ENCODE results near the gene SIKE1. TPM values are rescaled to one million over a fixed set of nuclear protein-coding genes. Genes with fewer than 3 reads are reported as not detected.
"Not testable (repeated sequence)": the region's sequence is repeated elsewhere in the genome, so short reads cannot be mapped to it uniquely, and the experiment has no call there.

Gene SIKE1
- total RNA-seq: 10 to 100 TPM; 20.8 to 38.2 (median 31.3) TPM
- 10 to 100 TPM; 26.6 to 32.6 TPM for polyA plus RNA-seq
- long read RNA-seq, donor 1, full-length matches to known transcripts: 10 of 12 reads
- long read RNA-seq, donor 1, partial matches to known transcripts: 0 of 12 reads
- long read RNA-seq, donor 1, other reads (novel, unspliced or antisense): 2 of 12 reads
- long read RNA-seq, donor 2, full-length matches to known transcripts: 14 of 17 reads
- long read RNA-seq, donor 2, partial matches to known transcripts: 0 of 17 reads
- long read RNA-seq, donor 2, other reads (novel, unspliced or antisense): 3 of 17 reads
- long read RNA-seq, donor 3, full-length matches to known transcripts: 29 of 34 reads
- long read RNA-seq, donor 3, partial matches to known transcripts: 1 of 34 reads
- long read RNA-seq, donor 3, other reads (novel, unspliced or antisense): 4 of 34 reads

GRCh38 chr1:114780344-114781226 lies at the start of gene SIKE1:
TSS of gene SIKE1 (minus strand) at chr1:114780685. CDS start at chr1:114780607, 78 bp downstream.
- H3K4me3 ChIP-seq: peak within 1 kb of the TSS; percentile 68 to 95 (median 78)
- 16 to 19% methylated on average over 53 of the region's 53 CpGs for WGBS, 2 donors
- DNase-seq (peak; percentile 89 to 92), ATAC-seq (peak; percentile 95 to 99 (median 99))
- peak within 1 kb of the TSS; percentile 30 to 92 (median 88) for H3K27ac ChIP-seq
- intact Hi-C loops (cut with DNase I): loop anchor here in 2 of 10 donors (2.0 to 5.0 kb wide), 2 partner anchors 63 to 64 kb away; partner anchors contain the start of gene NRAS (in 2 of the 2)
- peaks cover 0 to 3% (median 0%) of the 10 kb centered on the region in 11 donors for H3K9me3 ChIP-seq
- peaks cover 0 to 36% (median 5%) of the 10 kb centered on the region in 9 donors for H3K36me3 ChIP-seq
- TF ChIP-seq CTCF (IDR thresholded peaks at IDR 0.05): peak in 3 of 9 donors; percentile 19 to 31 (median 27)
- peaks cover 0 to 8% (median 3%) of the 10 kb centered on the region in 7 donors for H3K27me3 ChIP-seq
- peaks cover 0 to 22% (median 13%) of the 10 kb centered on the region in 9 donors for H3K4me1 ChIP-seq

- WGBS, 2 donors: 64 to 79% methylated on average over 1 of the region's 1 CpG
Measured at GRCh38 chr1:114830075-114830474, 49.6 kb upstream of the SIKE1 start.

GRCh38 chr1:114828251-114828650 lies 47.8 kb upstream of the SIKE1 start:
- no peaks in the 10 kb centered on the region for H3K36me3 ChIP-seq
- no peak for TF ChIP-seq CTCF (IDR thresholded peaks at IDR 0.05)
- no peaks in the 10 kb centered on the region for H3K27me3 ChIP-seq
- ATAC-seq: no peak
- no peak overlapping the region for H3K4me3 ChIP-seq
- 80 to 81% methylated on average over 5 of the region's 5 CpGs for WGBS, 2 donors
- H3K4me1 ChIP-seq: no peaks in the 10 kb centered on the region
- peaks cover 0 to 10% (median 0%) of the 10 kb centered on the region in 11 donors for H3K9me3 ChIP-seq
- H3K27ac ChIP-seq: no peak overlapping the region
- no peak for DNase-seq
- intact Hi-C loops (cut with DNase I): no loop called here

More at GRCh38 chr1:114830075-114830474, 49.6 kb upstream of the SIKE1 start:
- H3K4me1 ChIP-seq; H3K9me3 ChIP-seq; H3K36me3 ChIP-seq; DNase-seq; intact Hi-C loops (cut with DNase I); H3K27ac ChIP-seq; ATAC-seq; H3K4me3 ChIP-seq; H3K27me3 ChIP-seq: not testable (repeated sequence)

GRCh38 chr1:114821978-114822377 lies 41.5 kb upstream of the SIKE1 start:
- no peak for DNase-seq
- Histone ChIP-seq H3K27ac (no peak overlapping the region), H3K36me3 (no peaks in the 10 kb centered on the region), H3K4me3 (no peak overlapping the region), H3K9me3 (peaks cover 0 to 29% (median 0%) of the 10 kb centered on the region in 11 donors), H3K27me3 (peaks cover 0 to 7% (median 0%) of the 10 kb centered on the region in 7 donors), H3K4me1 (no peaks in the 10 kb centered on the region)
- no peak for TF ChIP-seq CTCF (IDR thresholded peaks at IDR 0.05)
- intact Hi-C loops (cut with DNase I): no loop called here
- no peak for ATAC-seq

Measured in heart right ventricle (tissue), 16 donors.